Measurements from ENCODE around the gene SULF2.

The SULF2 gene

GRCh38 chr20:47669152-47669425, 116.2 kb downstream of the SULF2 start:
- DNase-seq (ENCODE audit: low read depth) = no peak

GRCh38 chr20:47668313-47669151, 116.7 kb downstream of the SULF2 start:
- DNase-seq (ENCODE audit: low read depth) = no peak

- no peak for DNase-seq (ENCODE audit: low read depth)
These were observed 117.6 kb downstream of the SULF2 start for GRCh38 chr20:47667531-47668312.

- no peak for DNase-seq (ENCODE audit: low read depth)
These were observed 118.2 kb downstream of the SULF2 start for GRCh38 chr20:47667086-47667485.

GRCh38 chr20:47666304-47666703, 119.0 kb downstream of the SULF2 start:
- no peak for DNase-seq (ENCODE audit: low read depth)

- DNase-seq (ENCODE audit: low read depth) = no peak
These were observed 119.9 kb downstream of the SULF2 start for GRCh38 chr20:47665221-47665991.

- no peak for DNase-seq (ENCODE audit: low read depth)
These were observed 120.5 kb downstream of the SULF2 start for GRCh38 chr20:47664744-47665143.

GRCh38 chr20:47664068-47664437, 121.2 kb downstream of the SULF2 start:
- DNase-seq (ENCODE audit: low read depth) = no peak

- DNase-seq (ENCODE audit: low read depth) = peak; percentile 35
These were observed 121.8 kb downstream of the SULF2 start for GRCh38 chr20:47663354-47664067.

- DNase-seq (ENCODE audit: low read depth) = no peak
These were observed 122.6 kb downstream of the SULF2 start for GRCh38 chr20:47662483-47663353.

GRCh38 chr20:47661714-47662113, 123.6 kb downstream of the SULF2 start:
- DNase-seq (ENCODE audit: low read depth) = no peak

- no peak for DNase-seq (ENCODE audit: low read depth)
These were observed 124.1 kb downstream of the SULF2 start for GRCh38 chr20:47660983-47661700.

GRCh38 chr20:47660602-47660905, 124.7 kb downstream of the SULF2 start:
- no peak for DNase-seq (ENCODE audit: low read depth)

- DNase-seq (ENCODE audit: low read depth) = no peak
These were observed 125.2 kb downstream of the SULF2 start for GRCh38 chr20:47659904-47660601.

GRCh38 chr20:47656318-47656717, 129.0 kb downstream of the SULF2 start:
- DNase-seq (ENCODE audit: low read depth) = no peak

GRCh38 chr20:47655635-47656034, 129.6 kb downstream of the SULF2 start:
- DNase-seq (ENCODE audit: low read depth) = no peak

- DNase-seq (ENCODE audit: low read depth) = no peak
These were observed 130.9 kb downstream of the SULF2 start for GRCh38 chr20:47654370-47654769.

GRCh38 chr20:47653869-47654268, 131.4 kb downstream of the SULF2 start:
- DNase-seq (ENCODE audit: low read depth) = no peak

GRCh38 chr20:47652794-47653193, 132.5 kb downstream of the SULF2 start:
- no peak for DNase-seq (ENCODE audit: low read depth)

GRCh38 chr20:47652301-47652700, 133.0 kb downstream of the SULF2 start:
- no peak for DNase-seq (ENCODE audit: low read depth)

Data from stimulated activated CD4-positive, alpha-beta T cell treated with anti-CD3 and anti-CD28 coated beads, Interleukin-2, amount 100 ng/mL, for 4 hours (primary cell).